NCI-H2107 (cell line): ENCODE results near the gene RAB30.
"Not testable (repeated sequence)": the region's sequence is repeated elsewhere in the genome, so short reads cannot be mapped to it uniquely, and the experiment has no call there.

Source experiments
- DNase-seq: peaks from one replicate; lab custom pipeline; 2025; lab: John Stamatoyannopoulos, UW

The RAB30 gene

GRCh38 chr11:83009999-83010398, 61.7 kb downstream of the RAB30 start:
- no peak for DNase-seq

DNA sequence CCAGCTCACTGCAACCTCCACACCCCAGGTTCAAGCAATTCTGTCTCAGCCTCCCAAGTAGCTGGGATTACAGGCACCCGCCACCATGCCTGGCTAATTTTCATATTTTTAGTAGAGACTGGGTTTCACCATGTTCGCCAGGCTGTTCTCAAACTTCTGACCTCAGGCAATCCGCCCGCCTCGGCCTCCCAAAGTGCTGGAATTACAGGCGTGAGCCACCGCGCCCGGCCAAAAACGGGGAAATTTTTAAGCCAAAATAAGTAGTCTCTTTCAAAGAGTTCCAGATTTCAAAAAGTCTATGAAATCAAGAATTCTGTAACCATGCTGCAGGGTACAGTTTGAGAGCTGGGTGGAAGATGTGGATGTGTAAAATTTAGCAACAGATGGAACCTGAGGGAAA, 62.6 kb downstream of the RAB30 start:
- not testable (repeated sequence) for DNase-seq

DNA sequence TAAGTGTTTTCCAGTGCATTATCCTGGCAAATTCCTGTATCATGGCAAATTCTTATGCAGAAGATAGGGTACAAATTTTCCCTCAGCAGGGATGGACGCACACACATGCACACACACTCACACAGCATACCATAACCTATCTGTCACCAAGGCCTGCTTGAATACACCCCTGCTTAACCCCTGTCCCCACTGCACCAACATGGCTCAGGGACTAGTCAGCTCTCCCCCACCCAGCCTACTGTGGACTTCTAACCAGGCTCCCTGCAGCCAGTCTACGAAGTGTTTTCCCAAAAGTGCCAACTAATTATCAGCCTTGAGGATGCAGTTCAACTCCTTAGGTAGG, 63.1 kb downstream of the RAB30 start:
- no peak for DNase-seq

- DNase-seq = no peak
Measured at GRCh38 chr11:83007909-83008580, 63.7 kb downstream of the RAB30 start.

DNA sequence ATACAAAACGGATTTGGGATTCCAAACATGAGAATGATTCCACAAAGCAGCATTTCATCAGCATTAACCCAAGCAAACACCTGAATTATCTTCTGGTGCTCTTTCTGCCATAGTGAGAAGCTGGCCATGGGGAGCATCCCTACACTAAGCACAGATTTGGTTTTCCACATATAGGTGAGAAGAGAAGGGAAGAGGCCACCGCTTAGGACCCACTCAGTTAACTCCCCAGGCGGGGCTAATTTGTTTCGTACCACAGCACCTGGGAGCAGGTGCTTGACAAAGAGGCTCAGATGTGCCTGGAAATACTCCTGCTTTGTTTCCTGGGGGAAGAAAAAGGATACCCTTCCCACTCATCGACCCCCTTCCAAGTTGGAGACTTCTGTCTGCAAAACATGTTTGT, 64.2 kb downstream of the RAB30 start:
- DNase-seq = no peak

DNA sequence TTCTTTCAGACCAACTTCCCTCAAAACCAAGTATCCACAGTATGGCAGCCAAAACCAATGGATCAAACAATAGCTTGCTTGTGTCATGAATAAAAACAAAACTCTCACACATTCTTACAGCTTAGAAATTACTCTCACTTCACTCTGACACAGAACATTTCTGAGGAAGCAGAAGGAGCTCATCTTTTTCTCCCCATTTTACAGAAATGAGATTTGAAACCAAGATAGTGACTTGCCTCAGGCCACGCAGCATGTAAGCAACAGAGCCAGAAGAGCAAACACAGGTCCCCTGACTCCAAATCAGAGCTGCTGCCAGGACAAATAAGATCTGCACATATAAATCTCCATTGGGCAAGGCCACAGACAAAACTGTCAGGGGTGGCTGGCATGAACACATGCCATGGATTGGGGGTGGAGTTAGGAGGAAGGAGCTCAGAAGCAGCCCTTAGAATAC, 64.8 kb downstream of the RAB30 start:
- no peak for DNase-seq

GRCh38 chr11:83004746-83005556, 66.7 kb downstream of the RAB30 start:
- DNase-seq = no peak

GRCh38 chr11:83002522-83002921, 69.2 kb downstream of the RAB30 start:
- DNase-seq = no peak

DNA sequence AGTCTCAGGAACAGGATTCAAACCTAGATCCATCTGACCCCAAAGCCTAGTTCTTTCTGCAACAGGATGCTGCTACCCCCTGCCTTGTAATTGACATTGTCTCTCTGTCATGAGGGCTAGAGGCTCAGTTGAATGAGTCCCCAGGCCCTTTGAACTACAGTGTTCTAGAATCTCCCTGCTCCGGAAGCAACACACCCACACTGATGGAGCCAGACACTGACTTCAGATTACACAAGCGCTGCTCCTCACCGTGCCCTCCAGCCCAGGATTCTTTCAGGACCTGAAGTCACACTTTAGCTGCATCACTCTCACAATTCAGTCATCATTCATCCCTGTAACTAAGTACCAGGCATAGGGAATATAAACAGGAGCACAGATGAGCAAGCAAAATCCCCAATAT, 69.6 kb downstream of the RAB30 start:
- DNase-seq = no peak

GRCh38 chr11:83000381-83000780, 71.3 kb downstream of the RAB30 start:
- DNase-seq = no peak

GRCh38 chr11:82999232-82999631, 72.5 kb downstream of the RAB30 start:
- DNase-seq = no peak

GRCh38 chr11:82998697-82999096, 73.0 kb downstream of the RAB30 start:
- DNase-seq = no peak

- DNase-seq = no peak
Measured at GRCh38 chr11:82996966-82997606, 74.6 kb downstream of the RAB30 start.

GRCh38 chr11:82995754-82996398, 75.8 kb downstream of the RAB30 start:
- DNase-seq = no peak

DNA sequence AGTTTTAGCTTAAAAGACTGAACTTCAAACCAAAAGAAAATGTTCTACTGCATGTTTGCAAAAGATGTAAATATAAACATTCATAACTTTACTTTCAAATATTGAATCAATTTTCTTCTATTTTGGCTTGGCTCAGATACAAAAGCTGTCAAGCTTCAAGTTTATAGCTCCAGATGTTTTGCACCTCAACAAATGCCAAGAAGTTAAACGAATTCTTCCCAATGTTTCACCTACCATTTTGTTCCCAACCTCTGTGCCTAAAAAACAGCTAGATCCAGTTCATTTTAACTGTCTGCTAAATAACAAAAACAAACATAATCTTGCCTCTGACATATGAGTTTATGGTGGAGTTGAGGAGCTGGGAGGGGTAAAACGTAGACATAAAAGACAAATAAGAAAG, 76.5 kb downstream of the RAB30 start:
- no peak for DNase-seq

DNA sequence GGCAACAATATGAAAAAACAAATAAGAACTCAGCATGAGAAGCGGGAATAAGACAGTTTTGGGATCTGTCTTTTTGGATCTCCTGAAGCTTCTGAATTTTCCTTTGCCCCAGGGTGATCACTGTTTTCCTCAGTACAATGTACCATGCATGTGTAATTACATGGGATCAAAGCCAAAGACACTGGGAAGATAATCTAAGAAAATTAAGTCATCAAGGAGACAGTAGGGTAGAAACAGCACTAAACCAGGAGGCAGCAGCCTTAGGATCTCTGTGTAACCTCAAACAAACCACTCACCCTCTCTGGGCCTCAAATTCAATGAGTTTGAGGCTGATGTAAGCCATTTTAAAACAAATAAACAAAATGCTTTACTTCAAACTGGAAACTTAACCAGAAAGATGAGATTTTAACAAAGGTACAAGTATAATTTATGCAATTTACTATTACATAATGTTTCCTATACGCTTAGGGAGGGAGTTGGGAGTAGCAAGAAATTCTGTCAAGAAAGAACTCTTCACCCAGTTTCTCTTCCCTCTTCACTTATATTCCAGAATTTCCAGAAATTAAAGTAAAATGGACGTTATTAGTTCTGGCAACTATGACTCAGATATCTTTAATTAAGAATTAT, 77.0 kb downstream of the RAB30 start:
- DNase-seq = no peak

DNA sequence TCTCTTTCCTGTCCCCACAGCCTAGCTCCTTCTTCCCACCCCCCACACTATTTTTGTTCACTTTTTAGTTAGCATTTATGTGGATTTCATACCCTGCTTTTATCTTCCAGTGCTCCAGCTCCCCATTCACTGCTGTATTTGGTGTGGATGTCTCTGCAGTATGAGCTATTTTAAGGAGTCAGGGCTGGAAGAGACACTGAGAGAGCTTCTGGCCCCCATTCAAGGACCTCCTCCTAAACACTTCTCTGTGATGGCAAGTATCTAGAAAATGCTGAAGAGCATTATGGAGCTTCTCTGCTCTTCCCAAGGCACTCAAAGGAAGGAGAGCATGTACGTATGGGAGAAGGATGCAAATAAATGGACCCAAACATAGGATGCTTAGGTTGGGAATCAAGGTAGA, 79.5 kb downstream of the RAB30 start:
- no peak for DNase-seq

DNA sequence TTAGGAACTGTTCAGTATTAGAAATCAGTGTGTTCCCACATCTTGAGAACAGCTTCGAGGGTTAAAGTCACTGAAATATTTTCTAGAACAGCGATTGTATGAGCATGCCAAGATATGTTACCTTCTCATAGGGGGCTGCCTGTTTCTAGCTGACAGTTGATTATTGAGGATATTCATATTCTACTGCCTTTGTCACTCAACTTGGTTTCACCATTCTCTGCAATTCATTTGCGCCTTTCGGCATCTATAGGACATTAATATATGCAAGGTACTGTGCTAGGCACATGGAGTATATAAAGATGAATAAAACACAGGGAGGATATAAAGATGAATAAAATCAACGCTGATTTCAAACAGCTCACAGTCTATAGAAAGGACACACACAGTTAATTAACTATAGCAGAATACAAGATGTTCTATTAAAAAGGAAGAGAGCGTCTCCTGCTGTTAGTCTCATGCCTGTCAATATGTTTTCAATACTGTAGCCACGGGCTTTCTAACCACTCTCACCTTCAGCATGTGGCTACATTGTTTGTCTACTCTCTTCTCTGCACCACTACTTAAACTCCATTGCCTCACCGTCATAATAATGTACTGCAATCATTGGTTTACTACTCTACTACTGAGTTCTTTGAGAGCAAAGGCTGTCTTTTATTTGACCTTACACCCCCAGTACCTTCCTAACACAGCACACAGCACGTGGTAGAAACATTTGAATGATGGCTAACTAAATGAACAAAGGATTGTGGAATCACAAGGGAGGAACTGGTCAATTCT, 81.9 kb downstream of the RAB30 start:
- DNase-seq = no peak

DNA sequence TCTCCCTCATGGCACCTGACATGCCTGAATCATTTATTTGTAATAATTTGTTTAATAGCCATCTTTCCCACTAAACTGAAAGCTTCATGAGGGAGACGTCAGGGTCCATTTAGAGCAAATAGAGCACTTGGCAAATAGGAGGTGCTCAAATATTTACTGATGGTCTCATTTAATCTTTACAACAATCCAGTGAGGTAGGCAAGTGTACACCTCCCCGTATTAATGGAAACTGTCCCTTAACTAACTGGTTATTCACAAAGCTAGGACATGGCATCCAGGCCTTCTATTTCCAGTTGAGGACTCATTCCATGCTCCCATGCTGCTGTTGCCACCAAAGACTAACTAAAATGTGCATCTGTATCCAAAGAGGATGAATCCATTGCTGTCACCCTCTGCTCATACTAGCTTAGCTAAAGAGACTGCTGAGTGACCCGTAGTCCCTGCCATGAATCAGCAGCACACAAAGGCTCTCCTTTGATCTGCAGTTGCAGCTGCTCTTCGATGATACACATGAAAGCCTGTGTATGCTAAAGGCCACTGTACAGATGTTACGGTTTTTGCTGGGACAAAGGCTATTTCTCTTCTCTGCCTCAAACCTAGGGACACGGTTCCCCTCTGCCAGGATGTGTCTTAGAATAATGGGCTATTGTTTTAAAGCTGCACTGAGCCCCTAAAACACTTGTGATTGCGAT, 82.6 kb downstream of the RAB30 start:
- DNase-seq = no peak

- DNase-seq = no peak
Measured at GRCh38 chr11:82987997-82988396, 83.7 kb downstream of the RAB30 start.

GRCh38 chr11:82986446-82986845, 85.3 kb downstream of the RAB30 start:
- DNase-seq = no peak
